Smooth muscle cell (in vitro differentiated cells): ENCODE measurements around the gene COMP. TPM values are rescaled to one million over a fixed set of nuclear protein-coding genes. Genes with fewer than 3 reads are reported as not detected.

Experiments used
- DNase-seq: peaks from one replicate; lab custom pipeline; 2025; ENCODE audit not compliant: unreplicated experiment; lab: John Stamatoyannopoulos, UW
- H2AFZ ChIP-seq: fragments of 200-600 bp; sonication (generic); 2 replicates; pipeline ENCODE4 v1.6.0; 2016; ENCODE audit warnings: antibody characterized with exemption, low read depth, mild to moderate bottlenecking
- H3F3A ChIP-seq: fragments of 200-600 bp; sonication (generic); 2 replicates; pipeline ENCODE4 v1.6.0; 2017; ENCODE audit warnings: antibody characterized with exemption, low read depth
- H3K27ac ChIP-seq: fragments of 200-600 bp; sonication (generic); 2 replicates; pipeline ENCODE4 v1.5.1; 2016; ENCODE audit warnings: low read depth, mild to moderate bottlenecking
- H3K27me3 ChIP-seq: fragments of 200-600 bp; sonication (generic); 2 replicates; pipeline ENCODE4 v1.6.1; 2016; ENCODE audit warnings: low read depth, mild to moderate bottlenecking
- H3K36me3 ChIP-seq: fragments of 200-600 bp; sonication (generic); 2 replicates; pipeline ENCODE4 v1.5.1; 2016; ENCODE audit warnings: low read depth
- H3K4me1 ChIP-seq: fragments of 200-600 bp; sonication (generic); 2 replicates; pipeline ENCODE4 v1.5.1; 2016; ENCODE audit warnings: low read depth
- H3K4me2 ChIP-seq: fragments of 200-600 bp; sonication (generic); 2 replicates; pipeline ENCODE4 v1.6.0; 2016; ENCODE audit warnings: mild to moderate bottlenecking
- H3K4me3 ChIP-seq: fragments of 200-600 bp; sonication (generic); 2 replicates; pipeline ENCODE4 v1.5.1; 2016; ENCODE audit warnings: mild to moderate bottlenecking
- H3K79me2 ChIP-seq: fragments of 200-600 bp; sonication (generic); 2 replicates; pipeline ENCODE4 v1.6.0; 2016; ENCODE audit warnings: low read depth, mild to moderate bottlenecking
- H3K9ac ChIP-seq: fragments of 200-600 bp; sonication (generic); 2 replicates; pipeline ENCODE4 v1.6.0; 2016; ENCODE audit warnings: low read depth
- H3K9me3 ChIP-seq: fragments of 200-600 bp; sonication (generic); replicated peaks from 2 replicates; pipeline ENCODE4 v1.5.1; 2016; ENCODE audit warnings: low read depth
- H4K20me1 ChIP-seq: fragments of 200-600 bp; sonication (generic); 2 replicates; pipeline ENCODE4 v1.6.0; 2016; ENCODE audit warnings: low read depth
- WGBS: methylation state at CpG from one replicate; pipeline ENCODE4 v1.1.7; 2016; ENCODE audit warnings: low lambda C conversion rate; 5-methylcytosine and 5-hydroxymethylcytosine counted together
- polyA plus RNA-seq: library from polyadenylated mRNA; unstranded; fragments of >200 nt; fragmentation: Nextera tagmentation; extraction: Ambion mirVana; gene quantifications from 2 replicates; pipeline ENCODE4 v1.2.1, GENCODE V29; 2016
- total RNA-seq: library from RNA; depleted of rRNA; stranded (reverse); fragments of >200 nt; gene quantifications from 2 replicates; pipeline ENCODE4 v1.2.3, GENCODE V29; 2014
- TF ChIP-seq, protein P1 (sequence below): fragments of 200-600 bp; sonication (generic); IDR thresholded peaks from 2 replicates; pipeline ENCODE4 v1.5.1; 2017; ENCODE audit warnings: borderline replicate concordance, mild to moderate bottlenecking, antibody characterized with exemption; ENCODE audit not compliant: insufficient read depth, poor library complexity, severe bottlenecking

COMP gene
- total and polyA plus RNA-seq, 2 experiments from 2014 or later: 196 to 901 TPM

- Histone ChIP-seq H3K27ac (no peak overlapping the region), H3F3A (no peaks in the 10 kb centered on the region), H3K4me1 (no peaks in the 10 kb centered on the region), H3K36me3 (no peaks in the 10 kb centered on the region), H3K4me2 (peak overlapping the region; percentile 84), H3K27me3 (peaks cover 71% of the 10 kb centered on the region), H3K9me3 (no peaks in the 10 kb centered on the region), H3K79me2 (no peaks in the 10 kb centered on the region), H3K4me3 (no peak overlapping the region), H3K9ac (no peak overlapping the region), H4K20me1 (peaks cover 28% of the 10 kb centered on the region), H2AFZ (no peak overlapping the region)
- DNase-seq: no peak
- TF ChIP-seq, protein P1, sequence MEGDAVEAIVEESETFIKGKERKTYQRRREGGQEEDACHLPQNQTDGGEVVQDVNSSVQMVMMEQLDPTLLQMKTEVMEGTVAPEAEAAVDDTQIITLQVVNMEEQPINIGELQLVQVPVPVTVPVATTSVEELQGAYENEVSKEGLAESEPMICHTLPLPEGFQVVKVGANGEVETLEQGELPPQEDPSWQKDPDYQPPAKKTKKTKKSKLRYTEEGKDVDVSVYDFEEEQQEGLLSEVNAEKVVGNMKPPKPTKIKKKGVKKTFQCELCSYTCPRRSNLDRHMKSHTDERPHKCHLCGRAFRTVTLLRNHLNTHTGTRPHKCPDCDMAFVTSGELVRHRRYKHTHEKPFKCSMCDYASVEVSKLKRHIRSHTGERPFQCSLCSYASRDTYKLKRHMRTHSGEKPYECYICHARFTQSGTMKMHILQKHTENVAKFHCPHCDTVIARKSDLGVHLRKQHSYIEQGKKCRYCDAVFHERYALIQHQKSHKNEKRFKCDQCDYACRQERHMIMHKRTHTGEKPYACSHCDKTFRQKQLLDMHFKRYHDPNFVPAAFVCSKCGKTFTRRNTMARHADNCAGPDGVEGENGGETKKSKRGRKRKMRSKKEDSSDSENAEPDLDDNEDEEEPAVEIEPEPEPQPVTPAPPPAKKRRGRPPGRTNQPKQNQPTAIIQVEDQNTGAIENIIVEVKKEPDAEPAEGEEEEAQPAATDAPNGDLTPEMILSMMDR: no peak
- 8% methylated on average over 40 of the region's 68 CpGs for WGBS
These were observed 2.3 kb downstream of the COMP start for GRCh38 chr19:18788529-18789421.

DNA sequence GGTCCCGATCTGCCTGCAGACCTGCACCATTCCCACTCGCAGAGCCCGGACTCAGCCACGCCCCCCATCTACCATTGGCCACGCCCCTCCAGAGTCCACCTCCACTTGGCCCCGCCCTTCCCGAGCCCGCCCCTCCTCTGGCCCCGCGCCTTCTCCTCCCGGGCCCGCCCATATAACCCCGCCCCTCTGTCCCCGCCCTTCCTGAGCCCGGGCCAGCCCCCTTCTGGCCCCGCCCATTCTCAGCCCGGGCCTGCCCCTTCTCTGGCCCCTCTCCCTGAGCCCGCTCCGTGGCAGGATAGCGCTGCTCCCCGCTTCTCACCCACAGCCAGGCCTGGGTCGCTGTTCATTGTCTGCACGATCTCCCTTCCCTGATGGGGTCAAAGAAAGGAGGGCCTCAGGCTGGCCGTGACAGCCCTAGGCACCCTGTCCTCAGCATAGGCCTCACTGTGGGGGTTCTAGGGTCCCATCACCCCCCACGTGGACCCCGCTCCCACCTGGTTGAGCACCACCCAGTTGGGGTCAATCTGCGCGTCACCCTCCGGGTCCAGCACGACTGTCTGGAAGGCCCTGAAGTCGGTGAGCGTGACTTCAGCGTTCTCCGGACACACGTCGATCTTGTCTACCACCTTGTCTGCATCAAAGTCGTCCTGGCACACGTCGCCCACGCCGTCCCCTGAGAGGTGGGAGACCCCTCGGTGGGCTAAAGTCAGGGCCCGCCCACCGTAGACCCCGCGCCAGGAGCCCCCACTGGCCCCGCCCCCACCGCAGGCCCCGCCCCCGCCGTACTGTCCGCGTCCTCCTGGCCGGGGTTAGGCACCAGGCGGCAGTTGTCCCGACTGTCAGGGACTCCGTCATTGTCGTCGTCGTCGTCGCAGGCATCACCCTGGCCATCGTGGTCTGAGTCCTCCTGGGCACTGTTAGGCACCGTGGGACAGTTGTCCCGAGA lies 5.7 kb downstream of the COMP start:
- Histone ChIP-seq H4K20me1 (peaks cover 28% of the 10 kb centered on the region), H3K36me3 (no peaks in the 10 kb centered on the region), H3F3A (no peaks in the 10 kb centered on the region), H3K4me3 (no peak overlapping the region), H3K4me2 (peak overlapping the region; percentile 72), H3K9me3 (no peaks in the 10 kb centered on the region), H3K27me3 (peaks cover 49% of the 10 kb centered on the region), H3K79me2 (no peaks in the 10 kb centered on the region), H3K4me1 (no peaks in the 10 kb centered on the region), H3K9ac (no peak overlapping the region), H2AFZ (no peak overlapping the region), H3K27ac (no peak overlapping the region)
- WGBS: 26% methylated on average over 36 of the region's 65 CpGs
- TF ChIP-seq, protein P1: no peak
- DNase-seq: peak; percentile 59

- H4K20me1 ChIP-seq: peaks cover 28% of the 10 kb centered on the region
- no peak overlapping the region for H2AFZ ChIP-seq
- H3K27ac ChIP-seq: no peak overlapping the region
- no peak overlapping the region for H3K4me2 ChIP-seq
- H3K27me3 ChIP-seq: peaks cover 42% of the 10 kb centered on the region
- DNase-seq: no peak
- H3K4me1 ChIP-seq: no peaks in the 10 kb centered on the region
- TF ChIP-seq, protein P1: no peak
- no peak overlapping the region for H3K4me3 ChIP-seq
- H3K79me2 ChIP-seq: no peaks in the 10 kb centered on the region
- H3K9me3 ChIP-seq: no peaks in the 10 kb centered on the region
- WGBS: 79% methylated on average over 16 of the region's 16 CpGs
- H3K36me3 ChIP-seq: no peaks in the 10 kb centered on the region
- no peaks in the 10 kb centered on the region for H3F3A ChIP-seq
- no peak overlapping the region for H3K9ac ChIP-seq
These were observed 6.4 kb downstream of the COMP start for GRCh38 chr19:18784786-18785120.
